Endothelial cell of umbilical vein (primary cell): ENCODE data around the gene TBCD. TPM values are rescaled to one million over a fixed set of nuclear protein-coding genes. Genes with fewer than 3 reads are reported as not detected.

ENCODE experiments used
- BruUV-seq: library from RNA; stranded (reverse); fragments of 400-500 nt; replicated peaks from 2 replicates; lab custom pipeline; 2021; lab: Mats Ljungman, UMichigan
- CTCF ChIA-PET: fragments of 300-600, 350-600 bp; sonication (Branson Sonifier 250); formaldehyde crosslinking; loops from one replicate; lab custom pipeline; 2021; ENCODE audit warnings: antibody characterized with exemption, inconsistent platforms; lab: Charles Lee
- POLR2A ChIA-PET: fragments of 300-600, 350-600 bp; sonication (Branson Sonifier 250); formaldehyde crosslinking; loops from one replicate; lab custom pipeline; 2021; ENCODE audit warnings: antibody characterized with exemption, inconsistent platforms; lab: Charles Lee
- DNase-seq: peaks from one replicate; pipeline ENCODE4 v3.0.0-alpha.2; 2011; ENCODE audit warnings: low read depth, low spot score
- FAIRE-seq: peaks from 2 replicates; lab custom pipeline; 2011; peaks lifted over from hg19 to GRCh38; lab: Jason Lieb, UNC
- H2AFZ ChIP-seq: 2 replicates; pipeline ENCODE4 v1.6.0; 2012; ENCODE audit warnings: low read depth, low read length, control low read depth, inconsistent platforms
- H3K27ac ChIP-seq: 2 replicates; pipeline ENCODE4 v1.5.1; 2011; ENCODE audit warnings: low read depth, mild to moderate bottlenecking, control low read depth, low read length, moderate library complexity; ENCODE audit not compliant: insufficient read depth
- H3K27me3 ChIP-seq, 2 experiments: 2 replicates each; pipeline versions ENCODE4 v1.6.0 to v1.6.1; 2011; ENCODE audit warnings: low read length in 2 of 2, mixed read lengths in 1 of 2; ENCODE audit not compliant: control insufficient read depth in 2 of 2, insufficient read depth in 2 of 2
- H3K36me3 ChIP-seq, 2 experiments: 2 replicates in 1 of 2; 3 replicates in 1 of 2; pipeline ENCODE4 v1.5.1; 2011; ENCODE audit warnings: low read length in 2 of 2, mild to moderate bottlenecking in 1 of 2, moderate library complexity in 1 of 2; ENCODE audit not compliant: control insufficient read depth in 2 of 2, insufficient read depth in 2 of 2; ENCODE audit errors: extremely low read depth in 1 of 2
- H3K4me1 ChIP-seq: 3 replicates; pipeline ENCODE4 v1.5.1; 2011; ENCODE audit warnings: mild to moderate bottlenecking, low read length; ENCODE audit not compliant: control insufficient read depth, insufficient read depth; ENCODE audit errors: extremely low read depth
- H3K4me2 ChIP-seq: 2 replicates; pipeline ENCODE4 v1.6.1; 2011; ENCODE audit warnings: low read length, control low read depth, mixed read lengths; ENCODE audit not compliant: insufficient read depth
- H3K4me3 ChIP-seq, 3 experiments: fragments of 200-600 bp in 1 of 3; sonication (generic), shearing (Covaris generic) in 1 of 3; replicated peaks in 1 of 3; 2 replicates each; pipeline ENCODE4 v1.5.1; 2011 to 2016; ENCODE audit warnings: control low read depth in 3 of 3, low read length in 3 of 3, mild to moderate bottlenecking in 2 of 3, inconsistent platforms in 1 of 3, low read depth in 1 of 3, moderate library complexity in 1 of 3; ENCODE audit not compliant: insufficient read depth in 1 of 3
- H3K79me2 ChIP-seq: 2 replicates; pipeline ENCODE4 v1.6.0; 2012; ENCODE audit warnings: low read length, inconsistent platforms; ENCODE audit not compliant: control insufficient read depth, insufficient read depth
- H3K9ac ChIP-seq: replicated peaks from 2 replicates; pipeline ENCODE3; 2011; ENCODE audit warnings: low read length, control low read depth; ENCODE audit not compliant: insufficient read depth; ENCODE audit errors: extremely low read depth
- H3K9me1 ChIP-seq: replicated peaks from 3 replicates; pipeline ENCODE4 v1.6.0; 2011; ENCODE audit warnings: mild to moderate bottlenecking, low read length; ENCODE audit not compliant: control insufficient read depth, insufficient read depth; ENCODE audit errors: extremely low read depth
- H3K9me3 ChIP-seq: replicated peaks from 2 replicates; pipeline ENCODE4 v1.5.1; 2012; ENCODE audit warnings: low read length, inconsistent platforms; ENCODE audit not compliant: control insufficient read depth, insufficient read depth
- H4K20me1 ChIP-seq: replicated peaks from 2 replicates; pipeline ENCODE3; 2011; ENCODE audit warnings: mild to moderate bottlenecking, low read length; ENCODE audit not compliant: control insufficient read depth, insufficient read depth; ENCODE audit errors: extremely low read depth
- EZH2 ChIP-seq: IDR thresholded peaks from 2 replicates; pipeline ENCODE4 v1.6.1; 2012; ENCODE audit warnings: borderline replicate concordance, low read depth, mild to moderate bottlenecking, moderate library complexity, low read length, inconsistent platforms; ENCODE audit not compliant: severe bottlenecking
- FOS ChIP-seq: IDR thresholded peaks from 2 replicates; pipeline ENCODE4 v1.6.1; 2011; ENCODE audit warnings: mild to moderate bottlenecking, low read length, moderate library complexity, borderline replicate concordance; ENCODE audit not compliant: insufficient read depth
- GATA2 ChIP-seq: IDR thresholded peaks from 2 replicates; pipeline ENCODE4 v1.7.0; 2011; ENCODE audit warnings: low read depth, mild to moderate bottlenecking, moderate library complexity, mixed read lengths, low read length; ENCODE audit not compliant: insufficient read length, insufficient read depth
- JUN ChIP-seq: IDR thresholded peaks from 2 replicates; pipeline ENCODE4 v1.6.1; 2011; ENCODE audit warnings: borderline replicate concordance, low read depth; ENCODE audit not compliant: insufficient read length, insufficient read depth
- MYC ChIP-seq: IDR thresholded peaks from one replicate; pipeline ENCODE4 v1.6.1; 2011; ENCODE audit warnings: mild to moderate bottlenecking, low read depth, low read length
- POLR2A ChIP-seq: IDR thresholded peaks from 2 replicates; pipeline ENCODE4 v1.6.1; 2012; ENCODE audit warnings: low read depth, mild to moderate bottlenecking, control low read depth, low read length
- POLR2AphosphoS5 ChIP-seq: IDR thresholded peaks from 2 replicates; pipeline ENCODE4 v1.6.1; 2012; ENCODE audit warnings: low read depth, mild to moderate bottlenecking, control low read depth, low read length, moderate library complexity; ENCODE audit not compliant: insufficient read depth
- dilution Hi-C: fragments of 300-500 bp; cut with MboI; formaldehyde crosslinking; loops from one replicate; pipeline ENCODE4 v1.15.0; 2019; ENCODE audit warnings: low sequenced_read_pairs; ENCODE audit not compliant: extremely low pct_ligation_motif_present
- intact Hi-C: fragments of 100-400 bp; cut with micrococcal nuclease; formaldehyde crosslinking; loops from one replicate; pipeline ENCODE4 v1.10.0; 2022
- polyA plus RNA-seq, 4 experiments: library from polyadenylated mRNA; depleted of rRNA in 3 of 4; stranded (reverse) in 3 of 4; unstranded in 1 of 4; fragments of >200 nt; gene quantifications; 2 replicates each; pipeline versions ENCODE4 v1.2.1 to v1.2.3, GENCODE V29; 2011 to 2012; ENCODE audit warnings: missing spikeins in 1 of 4
- total RNA-seq: library from RNA; stranded (reverse); gene quantifications from 2 replicates; pipeline ENCODE4 v1.2.3, GENCODE V29; 2021
- TF ChIP-seq, protein P1 (sequence below), 2 donors: IDR thresholded peaks; 1 replicate in 1 of 2; 2 replicates in 1 of 2; pipeline ENCODE4 v1.5.1; 2011; ENCODE audit warnings: low read length in 2 of 2, mild to moderate bottlenecking in 2 of 2, moderate library complexity in 2 of 2, control low read depth in 1 of 2, inconsistent platforms in 1 of 2, low read depth in 1 of 2; ENCODE audit not compliant: insufficient read depth in 1 of 2; ENCODE audit errors: extremely low read depth in 1 of 2
- TF ChIP-seq, protein P2 (sequence below): IDR thresholded peaks from 2 replicates; pipeline ENCODE4 v1.6.1; 2011; ENCODE audit not compliant: insufficient read depth, insufficient read length

Gene TBCD
- total and polyA plus RNA-seq, 2 donors (not counting 3 experiments of a cell fraction or from before 2014, with no cell fraction given), result 121 to 145 TPM

DNA sequence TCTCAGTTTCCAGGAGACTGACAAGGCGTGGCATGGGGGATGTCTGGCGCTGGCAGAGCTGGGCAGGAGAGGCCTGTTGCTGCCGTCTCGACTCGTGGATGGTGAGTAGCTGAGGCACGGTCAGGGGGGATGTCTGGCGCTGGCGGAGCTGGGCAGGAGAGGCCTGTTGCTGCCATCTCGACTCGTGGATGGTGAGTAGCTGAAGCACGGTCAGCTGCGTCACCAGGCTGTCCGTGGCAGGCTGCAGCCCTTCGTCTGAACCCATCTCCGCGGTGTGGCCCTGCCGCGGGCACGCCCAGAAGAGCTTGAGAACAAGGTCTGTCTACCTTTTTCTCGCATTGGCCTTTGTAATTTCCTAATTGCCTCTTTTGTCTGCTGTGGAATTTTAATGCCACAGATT lies 63.0 kb downstream of the TBCD start:
- no peaks in the 10 kb centered on the region for H3K79me2 ChIP-seq
- DNase-seq (no peak), FAIRE-seq (no peak)
- no peak overlapping the region for H2AFZ ChIP-seq
- H3K36me3 ChIP-seq, result peaks cover 0 to 4% of the 10 kb centered on the region in 2 experiments
- H3K9me3 ChIP-seq, result no peaks in the 10 kb centered on the region
- H3K4me3 ChIP-seq, result no peak overlapping the region
- no peak overlapping the region for H3K27ac ChIP-seq
- BruUV-seq, result no TSS peak
- H3K27me3 ChIP-seq, result no peaks in the 10 kb centered on the region
- H3K9me1 ChIP-seq, result no peaks in the 10 kb centered on the region
- intact Hi-C loops (no loop called here), dilution Hi-C loops (no loop called here)
- no peaks in the 10 kb centered on the region for H3K4me1 ChIP-seq
- CTCF ChIA-PET, result interaction anchor here (0.8 kb wide), 1 partner anchor 49 kb away, joined by 3 read pairs; no protein-coding TSS in a partner anchor
- POLR2A ChIA-PET, result no interaction called here
- TF ChIP-seq, protein P1, sequence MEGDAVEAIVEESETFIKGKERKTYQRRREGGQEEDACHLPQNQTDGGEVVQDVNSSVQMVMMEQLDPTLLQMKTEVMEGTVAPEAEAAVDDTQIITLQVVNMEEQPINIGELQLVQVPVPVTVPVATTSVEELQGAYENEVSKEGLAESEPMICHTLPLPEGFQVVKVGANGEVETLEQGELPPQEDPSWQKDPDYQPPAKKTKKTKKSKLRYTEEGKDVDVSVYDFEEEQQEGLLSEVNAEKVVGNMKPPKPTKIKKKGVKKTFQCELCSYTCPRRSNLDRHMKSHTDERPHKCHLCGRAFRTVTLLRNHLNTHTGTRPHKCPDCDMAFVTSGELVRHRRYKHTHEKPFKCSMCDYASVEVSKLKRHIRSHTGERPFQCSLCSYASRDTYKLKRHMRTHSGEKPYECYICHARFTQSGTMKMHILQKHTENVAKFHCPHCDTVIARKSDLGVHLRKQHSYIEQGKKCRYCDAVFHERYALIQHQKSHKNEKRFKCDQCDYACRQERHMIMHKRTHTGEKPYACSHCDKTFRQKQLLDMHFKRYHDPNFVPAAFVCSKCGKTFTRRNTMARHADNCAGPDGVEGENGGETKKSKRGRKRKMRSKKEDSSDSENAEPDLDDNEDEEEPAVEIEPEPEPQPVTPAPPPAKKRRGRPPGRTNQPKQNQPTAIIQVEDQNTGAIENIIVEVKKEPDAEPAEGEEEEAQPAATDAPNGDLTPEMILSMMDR (IDR thresholded peaks at IDR 0.05; ENCODE audit: extremely low read depth in 1 of 2, insufficient read depth in 1 of 2, low read depth in 1 of 2, low read length in 2 of 2), result no peak
- TF ChIP-seq, protein P2, sequence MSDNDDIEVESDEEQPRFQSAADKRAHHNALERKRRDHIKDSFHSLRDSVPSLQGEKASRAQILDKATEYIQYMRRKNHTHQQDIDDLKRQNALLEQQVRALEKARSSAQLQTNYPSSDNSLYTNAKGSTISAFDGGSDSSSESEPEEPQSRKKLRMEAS, result no peak
- TF ChIP-seq FOS (no peak), MYC (no peak), EZH2 (no peak), POLR2A (no peak), GATA2 (no peak), POLR2AphosphoS5 (no peak), JUN (no peak)
- H4K20me1 ChIP-seq, result no peaks in the 10 kb centered on the region
- H3K9ac ChIP-seq, result no peak overlapping the region
- H3K4me2 ChIP-seq, result no peak overlapping the region
